Measurements from ENCODE around the gene TCEANC.
A peak's percentile ranks its signal among the peaks of the same experiment; 100 is the strongest.

TCEANC gene

DNA sequence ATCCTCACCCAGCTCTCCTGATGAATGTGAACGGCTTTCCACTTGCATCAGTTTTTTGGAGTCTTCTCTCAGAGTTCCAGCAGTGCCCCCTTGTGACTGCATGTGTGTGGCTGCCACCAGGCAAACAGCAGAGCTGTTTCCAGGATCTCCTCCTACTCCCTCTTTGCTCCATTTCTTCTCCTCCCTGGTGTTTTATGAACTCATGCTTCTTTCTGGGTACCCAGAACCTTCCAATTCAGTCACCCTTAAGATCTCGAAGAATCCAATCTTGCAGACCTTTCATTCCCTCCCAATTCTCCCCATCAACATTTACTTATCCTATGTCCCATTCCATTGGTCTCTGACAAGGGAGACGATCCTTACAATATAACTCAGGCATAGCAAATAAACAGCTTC lies 6.8 kb upstream of the TCEANC start (continued):
- TF ChIP-seq GFI1B (tag by site-specific recombination; IDR thresholded peaks at IDR 0.05) (no peak), ZNF777 (tag by site-specific recombination; IDR thresholded peaks at IDR 0.05; ENCODE audit: borderline replicate concordance) (no peak), ZNF654 (tag by site-specific recombination; IDR thresholded peaks at IDR 0.05; ENCODE audit: low read depth) (peak; percentile 69), ZNF214 (tag by site-specific recombination; IDR thresholded peaks at IDR 0.05; ENCODE audit: borderline replicate concordance) (no peak), ZNF521 (tag by site-specific recombination; IDR thresholded peaks at IDR 0.05) (no peak), ZNF785 (tag by site-specific recombination; IDR thresholded peaks at IDR 0.05) (no peak), ELK4 (IDR thresholded peaks at IDR 0.05; ENCODE audit: borderline replicate concordance, low read depth, low read length) (no peak), SP7 (tag by site-specific recombination; IDR thresholded peaks at IDR 0.05) (no peak), ZNF830 (tag by site-specific recombination; IDR thresholded peaks at IDR 0.05; ENCODE audit: low read depth) (no peak), RBAK (tag by site-specific recombination; IDR thresholded peaks at IDR 0.05) (no peak), ZIC2 (tag by site-specific recombination; IDR thresholded peaks at IDR 0.05) (no peak), ZXDB (tag by site-specific recombination; IDR thresholded peaks at IDR 0.05) (0 out of 2 replicates have a peak, but pooled peaks have one; percentile 23), GLIS2 (tag by site-specific recombination; IDR thresholded peaks at IDR 0.05) (no peak), ZFP69B (tag by site-specific recombination; IDR thresholded peaks at IDR 0.05) (peak; percentile 56; the same call in 1 of the 2 replicates), ZNF776 (tag by site-specific recombination; IDR thresholded peaks at IDR 0.05; ENCODE audit: borderline replicate concordance) (no peak), SETDB1 (IDR thresholded peaks at IDR 0.05; ENCODE audit: insufficient read length, low read length) (no peak), ZNF350 (tag by site-specific recombination; IDR thresholded peaks at IDR 0.05) (no peak), KLF16 (tag by site-specific recombination; IDR thresholded peaks at IDR 0.05) (no peak), ZNF843 (tag by site-specific recombination; IDR thresholded peaks at IDR 0.05) (no peak), ZEB2 (tag by site-specific recombination; IDR thresholded peaks at IDR 0.05) (no peak), ZNF513 (tag by site-specific recombination; IDR thresholded peaks at IDR 0.05) (no peak), KLF10 (tag by site-specific recombination; IDR thresholded peaks at IDR 0.05) (no peak), ZFP37 (tag by site-specific recombination; IDR thresholded peaks at IDR 0.05) (no peak), ZNF341 (tag by site-specific recombination; IDR thresholded peaks at IDR 0.05; ENCODE audit: low read depth) (peak; percentile 96)
- TF ChIP-seq, protein P1, sequence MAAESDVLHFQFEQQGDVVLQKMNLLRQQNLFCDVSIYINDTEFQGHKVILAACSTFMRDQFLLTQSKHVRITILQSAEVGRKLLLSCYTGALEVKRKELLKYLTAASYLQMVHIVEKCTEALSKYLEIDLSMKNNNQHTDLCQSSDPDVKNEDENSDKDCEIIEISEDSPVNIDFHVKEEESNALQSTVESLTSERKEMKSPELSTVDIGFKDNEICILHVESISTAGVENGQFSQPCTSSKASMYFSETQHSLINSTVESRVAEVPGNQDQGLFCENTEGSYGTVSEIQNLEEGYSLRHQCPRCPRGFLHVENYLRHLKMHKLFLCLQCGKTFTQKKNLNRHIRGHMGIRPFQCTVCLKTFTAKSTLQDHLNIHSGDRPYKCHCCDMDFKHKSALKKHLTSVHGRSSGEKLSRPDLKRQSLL (tag by site-specific recombination; IDR thresholded peaks at IDR 0.05): no peak
- TF ChIP-seq, protein P2, sequence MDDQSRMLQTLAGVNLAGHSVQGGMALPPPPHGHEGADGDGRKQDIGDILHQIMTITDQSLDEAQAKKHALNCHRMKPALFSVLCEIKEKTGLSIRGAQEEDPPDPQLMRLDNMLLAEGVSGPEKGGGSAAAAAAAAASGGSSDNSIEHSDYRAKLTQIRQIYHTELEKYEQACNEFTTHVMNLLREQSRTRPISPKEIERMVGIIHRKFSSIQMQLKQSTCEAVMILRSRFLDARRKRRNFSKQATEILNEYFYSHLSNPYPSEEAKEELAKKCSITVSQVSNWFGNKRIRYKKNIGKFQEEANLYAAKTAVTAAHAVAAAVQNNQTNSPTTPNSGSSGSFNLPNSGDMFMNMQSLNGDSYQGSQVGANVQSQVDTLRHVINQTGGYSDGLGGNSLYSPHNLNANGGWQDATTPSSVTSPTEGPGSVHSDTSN (CRISPR knock-in tag; IDR thresholded peaks at IDR 0.05): no peak
- TF ChIP-seq, protein P3, sequence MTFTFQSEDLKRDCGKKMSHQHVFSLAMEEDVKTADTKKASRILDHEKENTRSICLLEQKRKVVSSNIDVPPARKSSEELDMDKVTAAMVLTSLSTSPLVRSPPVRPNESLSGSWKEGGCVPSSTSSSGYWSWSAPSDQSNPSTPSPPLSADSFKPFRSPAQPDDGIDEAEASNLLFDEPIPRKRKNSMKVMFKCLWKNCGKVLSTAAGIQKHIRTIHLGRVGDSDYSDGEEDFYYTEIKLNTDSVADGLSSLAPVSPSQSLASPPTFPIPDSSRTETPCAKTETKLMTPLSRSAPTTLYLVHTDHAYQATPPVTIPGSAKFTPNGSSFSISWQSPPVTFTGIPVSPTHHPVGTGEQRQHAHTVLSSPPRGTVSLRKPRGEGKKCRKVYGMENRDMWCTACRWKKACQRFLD (tag by site-specific recombination; IDR thresholded peaks at IDR 0.05): no peak
- TF ChIP-seq, protein P4, sequence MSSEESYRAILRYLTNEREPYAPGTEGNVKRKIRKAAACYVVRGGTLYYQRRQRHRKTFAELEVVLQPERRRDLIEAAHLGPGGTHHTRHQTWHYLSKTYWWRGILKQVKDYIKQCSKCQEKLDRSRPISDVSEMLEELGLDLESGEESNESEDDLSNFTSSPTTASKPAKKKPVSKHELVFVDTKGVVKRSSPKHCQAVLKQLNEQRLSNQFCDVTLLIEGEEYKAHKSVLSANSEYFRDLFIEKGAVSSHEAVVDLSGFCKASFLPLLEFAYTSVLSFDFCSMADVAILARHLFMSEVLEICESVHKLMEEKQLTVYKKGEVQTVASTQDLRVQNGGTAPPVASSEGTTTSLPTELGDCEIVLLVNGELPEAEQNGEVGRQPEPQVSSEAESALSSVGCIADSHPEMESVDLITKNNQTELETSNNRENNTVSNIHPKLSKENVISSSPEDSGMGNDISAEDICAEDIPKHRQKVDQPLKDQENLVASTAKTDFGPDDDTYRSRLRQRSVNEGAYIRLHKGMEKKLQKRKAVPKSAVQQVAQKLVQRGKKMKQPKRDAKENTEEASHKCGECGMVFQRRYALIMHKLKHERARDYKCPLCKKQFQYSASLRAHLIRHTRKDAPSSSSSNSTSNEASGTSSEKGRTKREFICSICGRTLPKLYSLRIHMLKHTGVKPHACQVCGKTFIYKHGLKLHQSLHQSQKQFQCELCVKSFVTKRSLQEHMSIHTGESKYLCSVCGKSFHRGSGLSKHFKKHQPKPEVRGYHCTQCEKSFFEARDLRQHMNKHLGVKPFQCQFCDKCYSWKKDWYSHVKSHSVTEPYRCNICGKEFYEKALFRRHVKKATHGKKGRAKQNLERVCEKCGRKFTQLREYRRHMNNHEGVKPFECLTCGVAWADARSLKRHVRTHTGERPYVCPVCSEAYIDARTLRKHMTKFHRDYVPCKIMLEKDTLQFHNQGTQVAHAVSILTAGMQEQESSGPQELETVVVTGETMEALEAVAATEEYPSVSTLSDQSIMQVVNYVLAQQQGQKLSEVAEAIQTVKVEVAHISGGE (tag by site-specific recombination; conservative IDR thresholded peaks at IDR 0.05; ENCODE audit: low read depth): no peak
